ENCODE data around the gene OSBPL6.
A peak's percentile ranks its signal among the peaks of the same experiment; 100 is the strongest.

OSBPL6 gene

GRCh38 chr2:178205853-178206521, 11.7 kb downstream of the OSBPL6 start:
- TF ChIP-seq EZH2phosphoT487 (IDR thresholded peaks at IDR 0.05; ENCODE audit: borderline replicate concordance), result no peak
- TF ChIP-seq, protein P1, sequence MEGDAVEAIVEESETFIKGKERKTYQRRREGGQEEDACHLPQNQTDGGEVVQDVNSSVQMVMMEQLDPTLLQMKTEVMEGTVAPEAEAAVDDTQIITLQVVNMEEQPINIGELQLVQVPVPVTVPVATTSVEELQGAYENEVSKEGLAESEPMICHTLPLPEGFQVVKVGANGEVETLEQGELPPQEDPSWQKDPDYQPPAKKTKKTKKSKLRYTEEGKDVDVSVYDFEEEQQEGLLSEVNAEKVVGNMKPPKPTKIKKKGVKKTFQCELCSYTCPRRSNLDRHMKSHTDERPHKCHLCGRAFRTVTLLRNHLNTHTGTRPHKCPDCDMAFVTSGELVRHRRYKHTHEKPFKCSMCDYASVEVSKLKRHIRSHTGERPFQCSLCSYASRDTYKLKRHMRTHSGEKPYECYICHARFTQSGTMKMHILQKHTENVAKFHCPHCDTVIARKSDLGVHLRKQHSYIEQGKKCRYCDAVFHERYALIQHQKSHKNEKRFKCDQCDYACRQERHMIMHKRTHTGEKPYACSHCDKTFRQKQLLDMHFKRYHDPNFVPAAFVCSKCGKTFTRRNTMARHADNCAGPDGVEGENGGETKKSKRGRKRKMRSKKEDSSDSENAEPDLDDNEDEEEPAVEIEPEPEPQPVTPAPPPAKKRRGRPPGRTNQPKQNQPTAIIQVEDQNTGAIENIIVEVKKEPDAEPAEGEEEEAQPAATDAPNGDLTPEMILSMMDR (conservative IDR thresholded peaks at IDR 0.05; ENCODE audit: low read length), result no peak
- Histone ChIP-seq H3K9ac (ENCODE audit: low read depth, low read length, poor library complexity, severe bottlenecking) (no peak overlapping the region), H3K9me2 (replicated peaks; ENCODE audit: low read depth, low read length) (no peaks in the 10 kb centered on the region), H4K20me1 (ENCODE audit: insufficient read depth, low read length, poor library complexity, severe bottlenecking) (no peaks in the 10 kb centered on the region), H3K4me2 (ENCODE audit: low read depth, low read length, poor library complexity, severe bottlenecking) (peak overlapping the region; percentile 27), H2AFZ (ENCODE audit: low read length) (0 out of 2 replicates have a peak overlapping the region, but pooled peaks have one; percentile 66), H3K27me3 (ENCODE audit: insufficient read depth, low read length, poor library complexity, severe bottlenecking) (no peaks in the 10 kb centered on the region), H3K9me3 (ENCODE audit: insufficient read depth, low read depth, low read length) (no peaks in the 10 kb centered on the region), H3K79me2 (ENCODE audit: insufficient read depth, low read length) (no peaks in the 10 kb centered on the region), H3F3A (ENCODE audit: low read depth) (no peaks in the 10 kb centered on the region), H3K36me3 (ENCODE audit: insufficient read depth, low read length) (no peaks in the 10 kb centered on the region), H3K4me3 (ENCODE audit: low read length, poor library complexity, severe bottlenecking) (no peak overlapping the region), H3K4me1 (ENCODE audit: insufficient read depth, low read length, poor library complexity, severe bottlenecking) (no peaks in the 10 kb centered on the region)

DNA sequence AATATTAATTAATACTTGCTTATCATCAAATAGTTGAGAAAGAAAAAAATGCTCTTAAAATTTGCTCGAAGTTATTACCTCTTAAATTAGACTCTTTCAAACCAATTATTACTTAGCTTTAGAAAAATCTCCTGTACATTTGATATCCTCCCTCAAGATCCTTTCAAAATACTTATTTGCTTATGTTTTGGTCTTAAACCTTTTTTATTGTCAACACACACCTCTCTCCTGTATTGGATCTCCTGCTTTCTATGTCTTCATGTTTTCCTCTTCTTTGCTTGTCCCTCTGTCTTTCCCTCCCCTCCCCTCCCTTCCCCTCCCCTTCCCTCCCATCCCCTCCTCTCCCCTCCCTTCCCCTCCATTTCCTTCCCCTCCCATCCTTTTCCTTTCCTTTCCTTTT, 14.0 kb downstream of the OSBPL6 start:
- Histone ChIP-seq H3K9me3 (ENCODE audit: insufficient read depth, low read depth, low read length) (no peaks in the 10 kb centered on the region), H3K9me2 (replicated peaks; ENCODE audit: low read depth, low read length) (no peaks in the 10 kb centered on the region), H4K20me1 (ENCODE audit: insufficient read depth, low read length, poor library complexity, severe bottlenecking) (no peaks in the 10 kb centered on the region), H3F3A (ENCODE audit: low read depth) (no peaks in the 10 kb centered on the region), H3K9ac (ENCODE audit: low read depth, low read length, poor library complexity, severe bottlenecking) (no peak overlapping the region), H3K4me1 (ENCODE audit: insufficient read depth, low read length, poor library complexity, severe bottlenecking) (no peaks in the 10 kb centered on the region), H3K4me3 (ENCODE audit: low read length, poor library complexity, severe bottlenecking) (no peak overlapping the region), H3K4me2 (ENCODE audit: low read depth, low read length, poor library complexity, severe bottlenecking) (no peak overlapping the region), H2AFZ (ENCODE audit: low read length) (no peak overlapping the region), H3K79me2 (ENCODE audit: insufficient read depth, low read length) (no peaks in the 10 kb centered on the region), H3K36me3 (ENCODE audit: insufficient read depth, low read length) (no peaks in the 10 kb centered on the region), H3K27me3 (ENCODE audit: insufficient read depth, low read length, poor library complexity, severe bottlenecking) (no peaks in the 10 kb centered on the region)
- no peak for TF ChIP-seq EZH2phosphoT487 (IDR thresholded peaks at IDR 0.05; ENCODE audit: borderline replicate concordance)
- TF ChIP-seq, protein P1 (conservative IDR thresholded peaks at IDR 0.05; ENCODE audit: low read length), result no peak

GRCh38 chr2:178208817-178209216, 14.5 kb downstream of the OSBPL6 start:
- Histone ChIP-seq H3K9me2 (replicated peaks; ENCODE audit: low read depth, low read length) (no peaks in the 10 kb centered on the region), H3K4me1 (ENCODE audit: insufficient read depth, low read length, poor library complexity, severe bottlenecking) (no peaks in the 10 kb centered on the region), H3K36me3 (ENCODE audit: insufficient read depth, low read length) (no peaks in the 10 kb centered on the region), H4K20me1 (ENCODE audit: insufficient read depth, low read length, poor library complexity, severe bottlenecking) (no peaks in the 10 kb centered on the region), H3K9ac (ENCODE audit: low read depth, low read length, poor library complexity, severe bottlenecking) (no peak overlapping the region), H3K79me2 (ENCODE audit: insufficient read depth, low read length) (no peaks in the 10 kb centered on the region), H3K4me2 (ENCODE audit: low read depth, low read length, poor library complexity, severe bottlenecking) (no peak overlapping the region), H2AFZ (ENCODE audit: low read length) (no peak overlapping the region), H3K4me3 (ENCODE audit: low read length, poor library complexity, severe bottlenecking) (no peak overlapping the region), H3K9me3 (ENCODE audit: insufficient read depth, low read depth, low read length) (no peaks in the 10 kb centered on the region), H3F3A (ENCODE audit: low read depth) (no peaks in the 10 kb centered on the region), H3K27me3 (ENCODE audit: insufficient read depth, low read length, poor library complexity, severe bottlenecking) (no peaks in the 10 kb centered on the region)
- TF ChIP-seq, protein P1 (conservative IDR thresholded peaks at IDR 0.05; ENCODE audit: low read length), result peak; percentile 47
- no peak for TF ChIP-seq EZH2phosphoT487 (IDR thresholded peaks at IDR 0.05; ENCODE audit: borderline replicate concordance)
